DOHH2 (cell line): ENCODE results near the gene COLEC12.

Experiments used
- H3F3A ChIP-seq: fragments of 200-600 bp; sonication (generic), shearing (Covaris generic); 2 replicates; pipeline ENCODE4 v1.6.0; 2016; ENCODE audit warnings: antibody characterized with exemption, mild to moderate bottlenecking; ENCODE audit not compliant: control insufficient read depth, insufficient read depth
- H3K27ac ChIP-seq: fragments of 200-600 bp; sonication (generic); 2 replicates; pipeline ENCODE4 v1.5.1; 2014; ENCODE audit warnings: low read depth, mild to moderate bottlenecking, low read length, moderate library complexity
- H3K27me3 ChIP-seq: fragments of 200-600 bp; sonication (generic); 2 replicates; pipeline ENCODE4 v1.6.1; 2014; ENCODE audit warnings: mild to moderate bottlenecking, low read length, mixed read lengths; ENCODE audit not compliant: control insufficient read depth
- H3K36me3 ChIP-seq: fragments of 200-600 bp; sonication (generic); 2 replicates; pipeline ENCODE4 v1.6.1; 2014; ENCODE audit warnings: mild to moderate bottlenecking, low read length, moderate library complexity, mixed read lengths; ENCODE audit not compliant: control insufficient read depth
- H3K4me1 ChIP-seq: fragments of 200-600 bp; sonication (generic); 2 replicates; pipeline ENCODE4 v1.6.1; 2014; ENCODE audit warnings: mild to moderate bottlenecking, low read length, mixed read lengths; ENCODE audit not compliant: control insufficient read depth
- H3K4me2 ChIP-seq: fragments of 200-600 bp; sonication (generic); 2 replicates; pipeline ENCODE4 v1.6.0; 2014; ENCODE audit warnings: mild to moderate bottlenecking, low read length, moderate library complexity
- H3K4me3 ChIP-seq: fragments of 200-600 bp; sonication (generic); 2 replicates; pipeline ENCODE4 v1.5.1; 2014; ENCODE audit warnings: mild to moderate bottlenecking, low read length, mixed read lengths
- H3K79me2 ChIP-seq: fragments of 200-600 bp; sonication (generic); 2 replicates; pipeline ENCODE4 v1.6.1; 2014; ENCODE audit warnings: mild to moderate bottlenecking, low read length, mixed read lengths; ENCODE audit not compliant: control insufficient read depth
- H3K9me2 ChIP-seq: fragments of 200-600 bp; sonication (generic); replicated peaks from 2 replicates; pipeline ENCODE4 v1.6.1; 2014; ENCODE audit warnings: mild to moderate bottlenecking, low read length, mixed read lengths; ENCODE audit not compliant: control insufficient read depth
- H3K9me3 ChIP-seq: fragments of 200-600 bp; sonication (generic); 2 replicates; pipeline ENCODE4 v1.6.1; 2014; ENCODE audit warnings: antibody characterized with exemption, low read length, mixed read lengths; ENCODE audit not compliant: control insufficient read depth, insufficient read depth
- H4K20me1 ChIP-seq: fragments of 200-600 bp; sonication (generic); 2 replicates; pipeline ENCODE4 v1.6.0; 2014; ENCODE audit warnings: low read depth, mild to moderate bottlenecking, antibody characterized with exemption, low read length, moderate library complexity; ENCODE audit not compliant: control insufficient read depth, insufficient read depth
- CTCF ChIP-seq: fragments of 200-600 bp; sonication (generic); IDR thresholded peaks from one replicate; pipeline ENCODE4 v1.5.1; 2014; ENCODE audit warnings: antibody characterized with exemption, mild to moderate bottlenecking, low read depth, low read length; ENCODE audit not compliant: poor library complexity, severe bottlenecking
- EZH2phosphoT487 ChIP-seq: fragments of 200-600 bp; sonication (generic); IDR thresholded peaks from 2 replicates; pipeline ENCODE4 v1.6.1; 2017; ENCODE audit warnings: borderline replicate concordance, mild to moderate bottlenecking, antibody characterized with exemption, low read length, moderate library complexity, mixed read lengths

The COLEC12 gene

DNA sequence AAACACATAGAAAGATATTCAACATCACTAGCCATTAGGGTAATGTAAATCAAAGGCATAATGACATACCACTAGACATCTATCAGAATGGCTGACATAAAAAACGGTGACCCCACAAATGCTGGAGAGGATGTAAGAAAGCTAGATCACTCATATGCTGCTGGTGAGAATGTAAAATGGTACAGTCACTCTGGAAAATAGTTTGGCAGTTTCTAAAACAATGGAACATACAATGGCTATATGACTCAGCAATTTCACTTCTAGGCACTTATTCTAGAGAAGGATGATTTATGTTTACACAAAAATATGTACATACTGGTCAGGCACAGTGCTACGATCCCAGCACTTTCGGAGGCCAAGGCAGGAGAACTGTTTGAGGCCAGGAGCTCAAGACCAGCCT lies 87.3 kb downstream of the COLEC12 start:
- TF ChIP-seq CTCF, result no peak
- TF ChIP-seq EZH2phosphoT487, result no peak
- no peak overlapping the region for H3K27ac ChIP-seq

GRCh38 chr18:410047-410455 lies 90.5 kb downstream of the COLEC12 start:
- H3K9me2 ChIP-seq, result no peaks in the 10 kb centered on the region
- H3K9me3 ChIP-seq, result no peaks in the 10 kb centered on the region; the same call in 1 of the 2 replicates
- no peaks in the 10 kb centered on the region for H4K20me1 ChIP-seq
- H3K79me2 ChIP-seq, result no peaks in the 10 kb centered on the region
- H3K27me3 ChIP-seq, result no peaks in the 10 kb centered on the region
- TF ChIP-seq EZH2phosphoT487, result no peak
- no peak for TF ChIP-seq CTCF
- H3K4me1 ChIP-seq, result no peaks in the 10 kb centered on the region
- H3K4me3 ChIP-seq, result no peak overlapping the region
- H3F3A ChIP-seq, result no peaks in the 10 kb centered on the region
- H3K4me2 ChIP-seq, result no peak overlapping the region
- H3K36me3 ChIP-seq, result no peaks in the 10 kb centered on the region
- no peak overlapping the region for H3K27ac ChIP-seq

More for the DNA sequence above, 87.3 kb downstream of the COLEC12 start:
- Histone ChIP-seq H3K27me3 (no peaks in the 10 kb centered on the region), H3K4me3 (no peak overlapping the region), H3K36me3 (no peaks in the 10 kb centered on the region), H3F3A (no peaks in the 10 kb centered on the region), H3K4me1 (no peaks in the 10 kb centered on the region), H4K20me1 (no peaks in the 10 kb centered on the region), H3K9me2 (no peaks in the 10 kb centered on the region), H3K79me2 (no peaks in the 10 kb centered on the region), H3K9me3 (no peaks in the 10 kb centered on the region), H3K4me2 (no peak overlapping the region)

DNA sequence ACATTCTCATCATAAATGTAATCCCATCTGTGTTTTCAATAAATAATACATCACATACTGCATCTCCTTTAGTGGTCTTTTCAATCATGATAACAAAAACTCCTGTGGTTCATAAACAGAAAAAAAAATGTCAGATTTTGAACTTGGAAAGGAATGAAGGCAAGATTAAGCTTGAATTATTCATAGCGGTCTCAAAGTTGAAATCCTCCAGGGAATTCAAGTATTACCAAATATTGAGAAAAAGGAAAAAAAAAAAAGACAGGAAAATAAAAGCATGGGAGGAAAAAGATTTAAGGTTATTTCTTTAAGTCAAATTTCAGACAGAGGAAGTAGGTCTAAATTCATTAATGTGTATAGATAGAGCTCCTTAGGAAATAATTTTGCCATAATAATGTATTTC lies 92.1 kb downstream of the COLEC12 start:
- H3K9me3 ChIP-seq, result no peaks in the 10 kb centered on the region; the same call in 1 of the 2 replicates
- no peaks in the 10 kb centered on the region for H3F3A ChIP-seq
- H3K4me3 ChIP-seq, result no peak overlapping the region
- no peak overlapping the region for H3K4me2 ChIP-seq
- no peaks in the 10 kb centered on the region for H3K79me2 ChIP-seq
- H3K27ac ChIP-seq, result no peak overlapping the region
- no peaks in the 10 kb centered on the region for H3K27me3 ChIP-seq
- no peaks in the 10 kb centered on the region for H3K36me3 ChIP-seq
- H3K9me2 ChIP-seq, result no peaks in the 10 kb centered on the region
- H3K4me1 ChIP-seq, result no peaks in the 10 kb centered on the region
- TF ChIP-seq CTCF, result no peak
- no peak for TF ChIP-seq EZH2phosphoT487
- H4K20me1 ChIP-seq, result no peaks in the 10 kb centered on the region
